HepG2 (cell line): ENCODE results near the gene LSM5. TPM values are rescaled to one million over a fixed set of nuclear protein-coding genes. Genes with fewer than 3 reads are reported as not detected.

Experiments used
- ATF1 ChIP-seq: IDR thresholded peaks from 2 replicates; pipeline ENCODE4 v1.6.1; 2016; ENCODE audit warnings: mild to moderate bottlenecking, control low read depth
- EP300 ChIP-seq, 3 experiments: sonication (generic) in 1 of 3; formaldehyde crosslinking in 1 of 3; IDR thresholded peaks; 2 replicates each; pipeline versions ENCODE4 v1.5.1 to v1.6.1; 2011 to 2020; ENCODE audit warnings: low read depth in 2 of 3, low read length in 2 of 3, borderline replicate concordance in 1 of 3, improper control_type of control experiment in 1 of 3, mild to moderate bottlenecking in 1 of 3, missing genetic modification reagents in 1 of 3, moderate library complexity in 1 of 3
- ETV5 ChIP-seq: IDR thresholded peaks from 2 replicates; pipeline ENCODE4 v1.6.1; 2018; ENCODE audit warnings: missing biosample characterization, missing genetic modification reagents, inconsistent platforms, borderline replicate concordance
- HNRNPLL ChIP-seq: fragments of 200-400 bp; formaldehyde crosslinking; IDR thresholded peaks from 2 replicates; pipeline ENCODE4 v1.6.1; 2017; ENCODE audit warnings: mild to moderate bottlenecking, low read depth, low read length; ENCODE audit not compliant: poor library complexity, severe bottlenecking
- IRF2 ChIP-seq: IDR thresholded peaks from 2 replicates; pipeline ENCODE4 v1.6.1; 2018; ENCODE audit warnings: missing genetic modification reagents, missing compliant biosample characterization
- KLF6 ChIP-seq: IDR thresholded peaks from 2 replicates; pipeline ENCODE4 v1.8.0; 2016; ENCODE audit warnings: missing biosample characterization, missing genetic modification reagents
- MTF2 ChIP-seq: sonication (generic); formaldehyde crosslinking; IDR thresholded peaks from 2 replicates; pipeline ENCODE4 v1.5.0; 2020; ENCODE audit warnings: missing genetic modification reagents, borderline replicate concordance
- NFYC ChIP-seq: IDR thresholded peaks from 2 replicates; pipeline ENCODE4 v1.6.1; 2016; ENCODE audit warnings: missing genetic modification reagents, missing compliant biosample characterization
- NR2F6 ChIP-seq, 2 experiments: IDR thresholded peaks; 2 replicates each; pipeline ENCODE4 v1.6.1; 2016; ENCODE audit warnings: antibody characterized with exemption in 1 of 2, mild to moderate bottlenecking in 1 of 2
- NRL ChIP-seq: sonication (generic); formaldehyde crosslinking; IDR thresholded peaks from 2 replicates; pipeline ENCODE4 v1.5.0; 2020; ENCODE audit warnings: missing genetic modification reagents, mild to moderate bottlenecking, moderate library complexity, borderline replicate concordance
- PAF1 ChIP-seq: IDR thresholded peaks from 2 replicates; pipeline ENCODE4 v1.6.1; 2016; ENCODE audit warnings: missing genetic modification reagents, missing compliant biosample characterization
- PREB ChIP-seq: sonication (generic); formaldehyde crosslinking; IDR thresholded peaks from 2 replicates; pipeline ENCODE4 v1.4.0; 2020; ENCODE audit warnings: missing genetic modification reagents
- RBFOX2 ChIP-seq: fragments of 200-400 bp; formaldehyde crosslinking; IDR thresholded peaks from 2 replicates; pipeline ENCODE4 v1.6.1; 2017; ENCODE audit warnings: low read depth, mild to moderate bottlenecking, low read length
- RCOR2 ChIP-seq: IDR thresholded peaks from 2 replicates; pipeline ENCODE4 v1.6.1; 2016; ENCODE audit warnings: missing biosample characterization, missing genetic modification reagents
- STAT6 ChIP-seq: sonication (generic); formaldehyde crosslinking; IDR thresholded peaks from 2 replicates; pipeline ENCODE4 v1.4.0; 2020; ENCODE audit warnings: missing genetic modification reagents, mild to moderate bottlenecking, borderline replicate concordance
- TBP ChIP-seq: sonication (generic); formaldehyde crosslinking; IDR thresholded peaks from 2 replicates; pipeline ENCODE4 v1.5.0; 2020; ENCODE audit warnings: missing genetic modification reagents
- TERF1 ChIP-seq: sonication (generic); formaldehyde crosslinking; IDR thresholded peaks from 2 replicates; pipeline ENCODE4 v1.8.0; 2022; ENCODE audit warnings: mild to moderate bottlenecking, missing genetic modification reagents, moderate library complexity
- ZMYM3 ChIP-seq: sonication (generic); formaldehyde crosslinking; IDR thresholded peaks from 2 replicates; pipeline ENCODE4 v1.5.1; 2020; ENCODE audit warnings: mild to moderate bottlenecking, missing genetic modification reagents
- ZNF101 ChIP-seq: sonication (generic); formaldehyde crosslinking; IDR thresholded peaks from 2 replicates; pipeline ENCODE4 v1.4.0; 2020; ENCODE audit warnings: mild to moderate bottlenecking, low read depth, missing genetic modification reagents, borderline replicate concordance
- ZNF280B ChIP-seq: sonication (generic); formaldehyde crosslinking; IDR thresholded peaks from 2 replicates; pipeline ENCODE4 v1.5.0; 2020; ENCODE audit warnings: missing genetic modification reagents, mild to moderate bottlenecking, borderline replicate concordance
- ZNF777 ChIP-seq: sonication (generic); formaldehyde crosslinking; IDR thresholded peaks from 2 replicates; pipeline ENCODE4 v1.4.0; 2020; ENCODE audit warnings: missing genetic modification reagents
- ZNF878 ChIP-seq: sonication (generic); formaldehyde crosslinking; IDR thresholded peaks from 2 replicates; pipeline ENCODE4 v1.8.1; 2023; ENCODE audit warnings: mild to moderate bottlenecking, missing genetic modification reagents, moderate library complexity
- polyA plus RNA-seq, 8 experiments: library from polyadenylated mRNA; depleted of rRNA in 3 of 8; stranded (reverse) in 7 of 8; unstranded in 1 of 8; fragments of >200 nt; fragmentation: Illumina TruSeq in 4 of 8; extraction: Trizol in 4 of 8; gene quantifications; 2 replicates each; pipeline versions ENCODE4 v1.2.1 to v1.2.3, GENCODE V29; 2011 to 2016; ENCODE audit warnings: low read depth in 4 of 8, missing spikeins in 1 of 8, mixed read lengths in 1 of 8; ENCODE audit not compliant: insufficient read depth in 1 of 8
- total RNA-seq, 5 experiments: library from RNA; depleted of rRNA; stranded (reverse); fragments of >200 nt; fragmentation: Illumina TruSeq; extraction: Trizol; gene quantifications; 2 replicates each; pipeline ENCODE4 v1.2.3, GENCODE V29; 2016; ENCODE audit warnings: low read depth in 1 of 5

LSM5 gene
- total and polyA plus RNA-seq, 2 of the 13 experiments (the other 11 are each of a cell fraction or from before 2014, with no cell fraction given), result 30.3 to 183 TPM

- TF ChIP-seq PREB, result no peak
- peak; percentile 82 for TF ChIP-seq ZNF777 (CRISPR knock-in tag)
- 0 out of 2 replicates have a peak, but pooled peaks have one; percentile 24 for TF ChIP-seq RCOR2 (CRISPR knock-in tag)
- TF ChIP-seq STAT6, result no peak
- peak; percentile 78 for TF ChIP-seq HNRNPLL
- TF ChIP-seq PAF1 (CRISPR knock-in tag), result no peak
- TF ChIP-seq MTF2 (CRISPR knock-in tag), result no peak
- no peak for TF ChIP-seq ATF1
- TF ChIP-seq NFYC (CRISPR knock-in tag), result no peak
- TF ChIP-seq NR2F6 (IDR thresholded peaks at IDR 0.05), result no peak
- no peak for TF ChIP-seq NR2F6 (CRISPR knock-in tag; IDR thresholded peaks at IDR 0.05)
- TF ChIP-seq ZMYM3, result no peak
- no peak for TF ChIP-seq ZNF878 (CRISPR knock-in tag)
- peak; percentile 55; the same call in 1 of the 2 replicates for TF ChIP-seq NRL
- TF ChIP-seq TERF1 (CRISPR knock-in tag), result no peak
- TF ChIP-seq KLF6 (CRISPR knock-in tag), result peak; percentile 89; the same call in 1 of the 2 replicates
- TF ChIP-seq RBFOX2, result peak; percentile 99
- TF ChIP-seq IRF2 (CRISPR knock-in tag), result peak; percentile 46; the same call in 1 of the 2 replicates
- peak; percentile 89 for TF ChIP-seq ETV5 (CRISPR knock-in tag)
- peak in 1 of 2 experiments; percentile 8; a peak in 1 of 4 replicates for TF ChIP-seq EP300 (IDR thresholded peaks at IDR 0.05; ENCODE audit: low read depth in 2 of 2, low read length in 2 of 2)
- TF ChIP-seq EP300 (CRISPR knock-in tag; IDR thresholded peaks at IDR 0.05; ENCODE audit: borderline replicate concordance), result peak; percentile 53; the same call in 1 of the 2 replicates
- TF ChIP-seq ZNF280B (CRISPR knock-in tag), result peak; percentile 84; the same call in 1 of the 2 replicates
- TF ChIP-seq ZNF101 (CRISPR knock-in tag), result no peak
- TF ChIP-seq TBP (CRISPR knock-in tag), result no peak
These were observed 5.3 kb upstream of the LSM5 start, which contains the start of gene AVL9 (continued) for GRCh38 chr7:32495298-32496051.
